HepG2 (cell line): Measurements from ENCODE around the gene HEY2. TPM values are rescaled to one million over a fixed set of nuclear protein-coding genes. Genes with fewer than 3 reads are reported as not detected.

Experiments used
- ATAD3A ChIP-seq: sonication (generic); formaldehyde crosslinking; IDR thresholded peaks from 2 replicates; pipeline ENCODE4 v1.4.0; 2020; ENCODE audit warnings: missing genetic modification reagents
- ATF7 ChIP-seq, 2 experiments: fragments of 450-650 bp in 1 of 2; sonication (generic) in 1 of 2; formaldehyde crosslinking in 1 of 2; IDR thresholded peaks; 2 replicates each; pipeline versions ENCODE4 v1.4.0 to v1.6.1; 2016 to 2020; ENCODE audit warnings: antibody characterized with exemption in 1 of 2, mild to moderate bottlenecking in 1 of 2, missing genetic modification reagents in 1 of 2
- FOSL1 ChIP-seq: sonication (generic); formaldehyde crosslinking; IDR thresholded peaks from 2 replicates; pipeline ENCODE4 v1.9.0; 2021; ENCODE audit warnings: missing genetic modification reagents, borderline replicate concordance
- JUND ChIP-seq: sonication (generic); formaldehyde crosslinking; IDR thresholded peaks from 2 replicates; pipeline ENCODE4 v1.8.0; 2022; ENCODE audit warnings: mild to moderate bottlenecking, missing genetic modification reagents
- KDM1A ChIP-seq: IDR thresholded peaks from 2 replicates; pipeline ENCODE4 v1.6.1; 2016; ENCODE audit warnings: missing compliant biosample characterization
- MAFF ChIP-seq: IDR thresholded peaks from 2 replicates; pipeline ENCODE4 v1.6.1; 2011; ENCODE audit warnings: low read depth, low read length, improper control_type of control experiment
- MEF2D ChIP-seq: sonication (generic); formaldehyde crosslinking; IDR thresholded peaks from 2 replicates; pipeline ENCODE4 v1.5.1; 2020; ENCODE audit warnings: mild to moderate bottlenecking, missing genetic modification reagents
- MEIS2 ChIP-seq: sonication (generic); formaldehyde crosslinking; IDR thresholded peaks from 2 replicates; pipeline ENCODE4 v1.9.0; 2021; ENCODE audit warnings: mild to moderate bottlenecking, missing genetic modification reagents
- NFE2 ChIP-seq: sonication (generic); formaldehyde crosslinking; IDR thresholded peaks from 2 replicates; pipeline ENCODE4 v1.4.0; 2020; ENCODE audit warnings: missing genetic modification reagents
- PHF21A ChIP-seq: sonication (generic); formaldehyde crosslinking; IDR thresholded peaks from 2 replicates; pipeline ENCODE4 v1.5.0; 2020; ENCODE audit warnings: mild to moderate bottlenecking, missing genetic modification reagents
- RCOR2 ChIP-seq: IDR thresholded peaks from 2 replicates; pipeline ENCODE4 v1.6.1; 2016; ENCODE audit warnings: missing biosample characterization, missing genetic modification reagents
- ZFP62 ChIP-seq: sonication (generic); formaldehyde crosslinking; IDR thresholded peaks from 2 replicates; pipeline ENCODE4 v1.4.0; 2020; ENCODE audit warnings: missing genetic modification reagents
- ZNF296 ChIP-seq: sonication (generic); formaldehyde crosslinking; conservative IDR thresholded peaks from 2 replicates; pipeline ENCODE4 v1.5.0; 2020; ENCODE audit warnings: mild to moderate bottlenecking, missing genetic modification reagents
- ZNF703 ChIP-seq: sonication (generic); formaldehyde crosslinking; IDR thresholded peaks from 2 replicates; pipeline ENCODE4 v1.5.1; 2020; ENCODE audit warnings: missing genetic modification reagents, mild to moderate bottlenecking, moderate library complexity, borderline replicate concordance
- polyA plus RNA-seq, 8 experiments: library from polyadenylated mRNA; depleted of rRNA in 3 of 8; stranded (reverse) in 7 of 8; unstranded in 1 of 8; fragments of >200 nt; fragmentation: Illumina TruSeq in 4 of 8; extraction: Trizol in 4 of 8; gene quantifications; 2 replicates each; pipeline versions ENCODE4 v1.2.1 to v1.2.3, GENCODE V29; 2011 to 2016; ENCODE audit warnings: low read depth in 4 of 8, missing spikeins in 1 of 8, mixed read lengths in 1 of 8; ENCODE audit not compliant: insufficient read depth in 1 of 8
- total RNA-seq, 5 experiments: library from RNA; depleted of rRNA; stranded (reverse); fragments of >200 nt; fragmentation: Illumina TruSeq; extraction: Trizol; gene quantifications; 2 replicates each; pipeline ENCODE4 v1.2.3, GENCODE V29; 2016; ENCODE audit warnings: low read depth in 1 of 5
- TF ChIP-seq, protein P1 (sequence below): sonication (generic); formaldehyde crosslinking; IDR thresholded peaks from 2 replicates; pipeline ENCODE4 v1.4.0; 2020; ENCODE audit warnings: missing genetic modification reagents, borderline replicate concordance
- TF ChIP-seq, protein P2 (sequence below): IDR thresholded peaks from 2 replicates; pipeline ENCODE4 v1.6.1; 2012; ENCODE audit warnings: low read depth, low read length, improper control_type of control experiment
- TF ChIP-seq, protein P3 (sequence below): sonication (generic); formaldehyde crosslinking; IDR thresholded peaks from 2 replicates; pipeline ENCODE4 v1.9.0; 2021; ENCODE audit warnings: mild to moderate bottlenecking, missing genetic modification reagents

The HEY2 gene
- total and polyA plus RNA-seq, 2 of the 13 experiments (the other 11 are each of a cell fraction or from before 2014, with no cell fraction given) = 0.04 TPM

DNA sequence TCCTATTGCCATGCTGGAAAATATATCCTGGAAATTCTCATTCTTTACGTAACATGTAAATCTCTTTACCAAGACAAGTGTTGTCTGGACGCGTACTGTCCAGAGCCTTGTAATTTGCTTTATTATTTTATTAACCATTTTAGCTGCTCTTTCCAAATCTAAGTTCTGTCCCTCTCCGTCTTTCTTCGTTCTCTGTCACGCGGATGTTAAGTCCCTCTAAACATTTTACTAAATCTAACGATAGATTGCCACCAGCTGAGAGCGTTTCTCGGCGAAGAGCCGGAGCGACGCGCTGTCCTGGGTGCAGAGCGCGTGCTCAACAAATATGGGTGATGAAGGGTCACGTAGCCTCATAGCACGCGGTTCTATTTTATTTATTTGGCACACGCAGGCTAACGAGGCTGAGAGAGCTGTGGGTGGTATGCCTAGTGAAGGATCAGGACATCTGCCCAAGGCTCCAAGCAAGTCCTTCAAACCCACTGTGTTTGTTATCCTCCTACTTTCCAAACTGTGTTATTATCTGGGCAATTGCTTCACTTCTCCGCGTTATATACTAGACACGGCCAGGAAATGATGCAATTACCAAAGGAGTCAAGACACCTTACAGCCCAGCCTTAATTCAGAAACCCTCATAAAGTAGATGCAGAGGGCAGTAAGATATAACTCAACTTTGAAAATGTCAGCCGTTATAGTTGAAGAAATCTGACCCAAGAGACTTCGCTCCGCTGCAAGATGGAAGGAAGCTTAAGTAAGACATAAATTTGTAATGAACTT lies 31.3 kb downstream of the HEY2 start (continued):
- TF ChIP-seq, protein P1, sequence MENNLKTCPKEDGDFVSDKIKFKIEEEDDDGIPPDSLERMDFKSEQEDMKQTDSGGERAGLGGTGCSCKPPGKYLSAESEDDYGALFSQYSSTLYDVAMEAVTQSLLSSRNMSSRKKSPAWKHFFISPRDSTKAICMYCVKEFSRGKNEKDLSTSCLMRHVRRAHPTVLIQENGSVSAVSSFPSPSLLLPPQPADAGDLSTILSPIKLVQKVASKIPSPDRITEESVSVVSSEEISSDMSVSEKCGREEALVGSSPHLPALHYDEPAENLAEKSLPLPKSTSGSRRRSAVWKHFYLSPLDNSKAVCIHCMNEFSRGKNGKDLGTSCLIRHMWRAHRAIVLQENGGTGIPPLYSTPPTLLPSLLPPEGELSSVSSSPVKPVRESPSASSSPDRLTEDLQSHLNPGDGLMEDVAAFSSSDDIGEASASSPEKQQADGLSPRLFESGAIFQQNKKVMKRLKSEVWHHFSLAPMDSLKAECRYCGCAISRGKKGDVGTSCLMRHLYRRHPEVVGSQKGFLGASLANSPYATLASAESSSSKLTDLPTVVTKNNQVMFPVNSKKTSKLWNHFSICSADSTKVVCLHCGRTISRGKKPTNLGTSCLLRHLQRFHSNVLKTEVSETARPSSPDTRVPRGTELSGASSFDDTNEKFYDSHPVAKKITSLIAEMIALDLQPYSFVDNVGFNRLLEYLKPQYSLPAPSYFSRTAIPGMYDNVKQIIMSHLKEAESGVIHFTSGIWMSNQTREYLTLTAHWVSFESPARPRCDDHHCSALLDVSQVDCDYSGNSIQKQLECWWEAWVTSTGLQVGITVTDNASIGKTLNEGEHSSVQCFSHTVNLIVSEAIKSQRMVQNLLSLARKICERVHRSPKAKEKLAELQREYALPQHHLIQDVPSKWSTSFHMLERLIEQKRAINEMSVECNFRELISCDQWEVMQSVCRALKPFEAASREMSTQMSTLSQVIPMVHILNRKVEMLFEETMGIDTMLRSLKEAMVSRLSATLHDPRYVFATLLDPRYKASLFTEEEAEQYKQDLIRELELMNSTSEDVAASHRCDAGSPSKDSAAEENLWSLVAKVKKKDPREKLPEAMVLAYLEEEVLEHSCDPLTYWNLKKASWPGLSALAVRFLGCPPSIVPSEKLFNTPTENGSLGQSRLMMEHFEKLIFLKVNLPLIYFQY = no peak
- TF ChIP-seq KDM1A (CRISPR knock-in tag) = no peak
- peak; percentile 83 for TF ChIP-seq PHF21A (CRISPR knock-in tag)
- 0 out of 2 replicates have a peak, but pooled peaks have one; percentile 24 for TF ChIP-seq NFE2 (CRISPR knock-in tag)
- TF ChIP-seq MEIS2 (CRISPR knock-in tag) = peak; percentile 63; the same call in 1 of the 2 replicates
- TF ChIP-seq RCOR2 (CRISPR knock-in tag) = peak; percentile 5; the same call in 1 of the 2 replicates
- TF ChIP-seq ZNF703 (CRISPR knock-in tag) = peak; percentile 75; the same call in 1 of the 2 replicates
- TF ChIP-seq, protein P2, sequence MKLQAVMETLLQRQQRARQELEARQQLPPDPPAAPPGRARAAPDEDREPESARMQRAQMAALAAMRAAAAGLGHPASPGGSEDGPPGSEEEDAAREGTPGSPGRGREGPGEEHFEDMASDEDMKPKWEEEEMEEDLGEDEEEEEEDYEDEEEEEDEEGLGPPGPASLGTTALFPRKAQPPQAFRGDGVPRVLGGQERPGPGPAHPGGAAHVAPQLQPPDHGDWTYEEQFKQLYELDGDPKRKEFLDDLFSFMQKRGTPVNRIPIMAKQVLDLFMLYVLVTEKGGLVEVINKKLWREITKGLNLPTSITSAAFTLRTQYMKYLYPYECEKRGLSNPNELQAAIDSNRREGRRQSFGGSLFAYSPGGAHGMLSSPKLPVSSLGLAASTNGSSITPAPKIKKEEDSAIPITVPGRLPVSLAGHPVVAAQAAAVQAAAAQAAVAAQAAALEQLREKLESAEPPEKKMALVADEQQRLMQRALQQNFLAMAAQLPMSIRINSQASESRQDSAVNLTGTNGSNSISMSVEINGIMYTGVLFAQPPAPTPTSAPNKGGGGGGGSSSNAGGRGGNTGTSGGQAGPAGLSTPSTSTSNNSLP = no peak
- no peak for TF ChIP-seq ATAD3A (CRISPR knock-in tag)
- TF ChIP-seq FOSL1 (CRISPR knock-in tag) = no peak
- TF ChIP-seq ZFP62 = no peak
- TF ChIP-seq ATF7 (IDR thresholded peaks at IDR 0.05) = peak; percentile 44; the same call in 1 of the 2 replicates
- no peak for TF ChIP-seq ATF7 (CRISPR knock-in tag; IDR thresholded peaks at IDR 0.05)
- no peak for TF ChIP-seq JUND
- no peak for TF ChIP-seq ZNF296 (CRISPR knock-in tag)
- no peak for TF ChIP-seq MAFF
- TF ChIP-seq, protein P3, sequence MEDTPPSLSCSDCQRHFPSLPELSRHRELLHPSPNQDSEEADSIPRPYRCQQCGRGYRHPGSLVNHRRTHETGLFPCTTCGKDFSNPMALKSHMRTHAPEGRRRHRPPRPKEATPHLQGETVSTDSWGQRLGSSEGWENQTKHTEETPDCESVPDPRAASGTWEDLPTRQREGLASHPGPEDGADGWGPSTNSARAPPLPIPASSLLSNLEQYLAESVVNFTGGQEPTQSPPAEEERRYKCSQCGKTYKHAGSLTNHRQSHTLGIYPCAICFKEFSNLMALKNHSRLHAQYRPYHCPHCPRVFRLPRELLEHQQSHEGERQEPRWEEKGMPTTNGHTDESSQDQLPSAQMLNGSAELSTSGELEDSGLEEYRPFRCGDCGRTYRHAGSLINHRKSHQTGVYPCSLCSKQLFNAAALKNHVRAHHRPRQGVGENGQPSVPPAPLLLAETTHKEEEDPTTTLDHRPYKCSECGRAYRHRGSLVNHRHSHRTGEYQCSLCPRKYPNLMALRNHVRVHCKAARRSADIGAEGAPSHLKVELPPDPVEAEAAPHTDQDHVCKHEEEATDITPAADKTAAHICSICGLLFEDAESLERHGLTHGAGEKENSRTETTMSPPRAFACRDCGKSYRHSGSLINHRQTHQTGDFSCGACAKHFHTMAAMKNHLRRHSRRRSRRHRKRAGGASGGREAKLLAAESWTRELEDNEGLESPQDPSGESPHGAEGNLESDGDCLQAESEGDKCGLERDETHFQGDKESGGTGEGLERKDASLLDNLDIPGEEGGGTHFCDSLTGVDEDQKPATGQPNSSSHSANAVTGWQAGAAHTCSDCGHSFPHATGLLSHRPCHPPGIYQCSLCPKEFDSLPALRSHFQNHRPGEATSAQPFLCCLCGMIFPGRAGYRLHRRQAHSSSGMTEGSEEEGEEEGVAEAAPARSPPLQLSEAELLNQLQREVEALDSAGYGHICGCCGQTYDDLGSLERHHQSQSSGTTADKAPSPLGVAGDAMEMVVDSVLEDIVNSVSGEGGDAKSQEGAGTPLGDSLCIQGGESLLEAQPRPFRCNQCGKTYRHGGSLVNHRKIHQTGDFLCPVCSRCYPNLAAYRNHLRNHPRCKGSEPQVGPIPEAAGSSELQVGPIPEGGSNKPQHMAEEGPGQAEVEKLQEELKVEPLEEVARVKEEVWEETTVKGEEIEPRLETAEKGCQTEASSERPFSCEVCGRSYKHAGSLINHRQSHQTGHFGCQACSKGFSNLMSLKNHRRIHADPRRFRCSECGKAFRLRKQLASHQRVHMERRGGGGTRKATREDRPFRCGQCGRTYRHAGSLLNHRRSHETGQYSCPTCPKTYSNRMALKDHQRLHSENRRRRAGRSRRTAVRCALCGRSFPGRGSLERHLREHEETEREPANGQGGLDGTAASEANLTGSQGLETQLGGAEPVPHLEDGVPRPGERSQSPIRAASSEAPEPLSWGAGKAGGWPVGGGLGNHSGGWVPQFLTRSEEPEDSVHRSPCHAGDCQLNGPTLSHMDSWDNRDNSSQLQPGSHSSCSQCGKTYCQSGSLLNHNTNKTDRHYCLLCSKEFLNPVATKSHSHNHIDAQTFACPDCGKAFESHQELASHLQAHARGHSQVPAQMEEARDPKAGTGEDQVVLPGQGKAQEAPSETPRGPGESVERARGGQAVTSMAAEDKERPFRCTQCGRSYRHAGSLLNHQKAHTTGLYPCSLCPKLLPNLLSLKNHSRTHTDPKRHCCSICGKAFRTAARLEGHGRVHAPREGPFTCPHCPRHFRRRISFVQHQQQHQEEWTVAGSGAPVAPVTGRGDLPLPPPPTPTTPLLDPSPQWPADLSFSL (CRISPR knock-in tag) = 0 out of 2 replicates have a peak, but pooled peaks have one; percentile 17
- TF ChIP-seq MEF2D = no peak; the same call in 1 of the 2 replicates
